Neuron (in vitro differentiated cells): ENCODE data around the gene DGAT2.

ENCODE experiments used
- H2AFZ ChIP-seq: one replicate; pipeline ENCODE4 v1.6.1; 2013; ENCODE audit warnings: low read depth, mild to moderate bottlenecking, inconsistent platforms, low read length, moderate library complexity
- H3K27me3 ChIP-seq: one replicate; pipeline ENCODE4 v1.6.1; 2013; ENCODE audit warnings: low read length; ENCODE audit not compliant: insufficient read depth
- H3K36me3 ChIP-seq: one replicate; pipeline ENCODE4 v1.6.1; 2013; ENCODE audit warnings: low read length; ENCODE audit not compliant: insufficient read depth
- H3K4me1 ChIP-seq: one replicate; pipeline ENCODE4 v1.6.1; 2013; ENCODE audit warnings: low read length; ENCODE audit not compliant: insufficient read depth
- H3K4me3 ChIP-seq: 2 replicates; pipeline ENCODE4 v1.5.1; 2013; ENCODE audit warnings: mild to moderate bottlenecking, low read length, moderate library complexity
- H3K9me3 ChIP-seq: one replicate; pipeline ENCODE4 v1.6.1; 2013; ENCODE audit warnings: low read length

DGAT2 gene

GRCh38 chr11:75790986-75791385, 22.4 kb downstream of the DGAT2 start:
- Histone ChIP-seq H3K4me3 (no peak overlapping the region), H2AFZ (no peak overlapping the region), H3K36me3 (no peaks in the 10 kb centered on the region), H3K27me3 (peaks cover 20% of the 10 kb centered on the region), H3K4me1 (no peaks in the 10 kb centered on the region), H3K9me3 (no peaks in the 10 kb centered on the region)

DNA sequence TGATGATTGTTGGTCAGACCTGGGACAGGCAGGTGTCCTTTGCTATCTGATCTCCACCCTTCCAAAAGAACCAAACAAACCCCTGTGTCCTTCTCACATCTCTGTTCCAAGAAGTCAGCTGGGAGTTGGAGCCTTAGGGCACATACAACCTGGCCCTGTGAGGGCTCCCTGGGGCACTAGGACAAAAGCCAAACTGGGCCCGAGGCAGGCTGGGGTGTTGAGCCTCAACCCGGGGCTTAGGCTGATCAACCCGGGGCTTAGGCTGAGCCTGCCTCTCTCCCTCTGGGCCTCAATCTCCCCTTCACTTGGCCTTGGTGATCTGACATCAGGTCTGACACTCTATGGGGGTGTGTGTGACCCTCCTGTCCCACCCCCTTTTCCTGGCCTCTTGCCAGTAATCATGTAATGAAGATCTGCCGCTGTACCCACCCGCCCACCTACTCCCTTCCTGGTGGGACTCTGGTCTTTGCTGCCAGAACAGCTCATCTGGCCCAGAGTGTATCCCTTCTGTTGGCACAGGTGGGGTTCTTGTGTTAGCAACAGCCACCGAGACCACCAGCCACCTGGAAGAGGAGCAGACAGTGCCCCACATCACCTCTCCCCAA, 23.7 kb downstream of the DGAT2 start:
- Histone ChIP-seq H2AFZ (no peak overlapping the region), H3K36me3 (no peaks in the 10 kb centered on the region), H3K4me3 (no peak overlapping the region), H3K9me3 (no peaks in the 10 kb centered on the region), H3K4me1 (no peaks in the 10 kb centered on the region), H3K27me3 (peaks cover 18% of the 10 kb centered on the region)

DNA sequence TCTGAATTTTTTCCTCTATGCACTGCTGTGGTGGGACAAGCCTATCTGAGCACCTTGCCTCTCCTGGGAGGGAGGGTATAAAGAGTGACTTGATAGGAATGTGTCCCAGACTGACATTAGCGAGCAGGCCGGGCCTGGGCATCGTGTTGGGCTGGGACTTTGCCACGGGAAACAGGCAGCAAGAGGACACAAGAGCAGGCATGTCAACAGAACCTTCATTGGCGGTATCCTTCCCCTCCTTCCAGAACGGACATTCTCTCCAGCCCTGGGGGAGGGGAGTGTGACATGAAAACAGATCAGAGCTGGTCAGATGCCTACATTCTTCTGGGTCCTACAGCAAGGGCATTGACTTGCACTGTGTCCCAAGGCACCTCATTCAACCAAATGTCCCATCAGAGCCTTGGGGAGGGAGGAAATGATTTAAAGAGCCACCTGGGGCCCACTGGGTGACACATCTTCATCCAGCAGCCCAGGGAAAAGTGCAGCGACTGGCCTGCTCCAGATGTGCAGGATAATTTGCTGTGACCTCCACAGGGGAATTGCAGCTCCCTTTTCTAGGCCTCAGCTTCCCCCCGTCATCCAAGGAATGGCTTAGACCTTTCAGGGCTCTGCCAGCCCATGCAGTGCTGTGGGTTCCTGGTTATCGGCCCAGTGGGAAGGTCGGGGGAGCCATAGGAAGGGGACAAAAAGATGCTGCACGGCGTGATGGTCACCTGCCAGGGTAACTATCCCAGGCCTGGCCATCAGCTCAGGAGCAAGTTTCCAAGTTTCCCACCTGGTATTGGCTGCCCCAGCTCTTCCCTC, 24.6 kb downstream of the DGAT2 start:
- Histone ChIP-seq H3K4me3 (no peak overlapping the region), H3K9me3 (no peaks in the 10 kb centered on the region), H3K36me3 (no peaks in the 10 kb centered on the region), H2AFZ (no peak overlapping the region), H3K4me1 (no peaks in the 10 kb centered on the region), H3K27me3 (peaks cover 13% of the 10 kb centered on the region)

DNA sequence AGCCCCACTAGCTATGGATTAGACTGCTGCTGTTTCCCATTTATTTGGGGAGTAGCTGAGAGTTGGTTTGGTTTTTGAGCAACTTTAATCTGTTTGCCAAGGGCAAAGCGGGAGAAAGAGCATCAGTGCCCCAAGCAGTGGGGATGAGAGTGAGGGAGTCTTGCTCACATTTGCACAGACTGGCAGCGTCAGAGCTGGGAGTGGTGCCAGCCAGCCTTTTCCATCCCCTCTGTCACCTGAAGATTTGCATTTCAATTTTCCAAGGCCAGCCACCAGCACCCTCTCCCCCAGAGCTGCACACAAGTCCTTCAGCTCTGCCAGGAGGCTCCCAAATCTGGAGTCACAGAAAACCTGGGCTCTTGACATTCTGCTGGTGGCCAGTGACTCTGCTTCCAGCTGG, 25.4 kb downstream of the DGAT2 start:
- no peak overlapping the region for H2AFZ ChIP-seq

GRCh38 chr11:75795276-75796090, 26.9 kb downstream of the DGAT2 start:
- Histone ChIP-seq H3K36me3 (no peaks in the 10 kb centered on the region), H3K9me3 (no peaks in the 10 kb centered on the region), H3K27me3 (peaks cover 13% of the 10 kb centered on the region), H2AFZ (no peak overlapping the region), H3K4me3 (no peak overlapping the region), H3K4me1 (no peaks in the 10 kb centered on the region)

More for the DNA sequence above, 25.4 kb downstream of the DGAT2 start:
- H3K36me3 ChIP-seq: no peaks in the 10 kb centered on the region
- peaks cover 13% of the 10 kb centered on the region for H3K27me3 ChIP-seq
- H3K9me3 ChIP-seq: no peaks in the 10 kb centered on the region
- no peaks in the 10 kb centered on the region for H3K4me1 ChIP-seq
- H3K4me3 ChIP-seq: no peak overlapping the region

DNA sequence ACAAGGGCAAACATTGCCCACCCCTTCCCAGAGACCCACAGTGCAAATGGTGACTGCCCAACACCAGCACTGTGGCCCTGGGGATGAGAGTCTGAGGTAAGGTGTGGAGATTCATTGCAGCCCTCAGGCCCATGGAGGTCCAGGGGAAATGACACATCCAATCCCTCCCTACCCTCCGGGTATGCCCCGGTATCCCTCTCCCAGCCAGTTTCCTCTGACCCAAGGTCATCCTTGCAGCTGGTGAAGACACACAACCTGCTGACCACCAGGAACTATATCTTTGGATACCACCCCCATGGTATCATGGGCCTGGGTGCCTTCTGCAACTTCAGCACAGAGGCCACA, 27.5 kb downstream of the DGAT2 start:
- H3K36me3 ChIP-seq: no peaks in the 10 kb centered on the region
- no peak overlapping the region for H2AFZ ChIP-seq
- H3K4me3 ChIP-seq: no peak overlapping the region
- H3K9me3 ChIP-seq: no peaks in the 10 kb centered on the region
- H3K27me3 ChIP-seq: peaks cover 13% of the 10 kb centered on the region
- H3K4me1 ChIP-seq: no peaks in the 10 kb centered on the region

DNA sequence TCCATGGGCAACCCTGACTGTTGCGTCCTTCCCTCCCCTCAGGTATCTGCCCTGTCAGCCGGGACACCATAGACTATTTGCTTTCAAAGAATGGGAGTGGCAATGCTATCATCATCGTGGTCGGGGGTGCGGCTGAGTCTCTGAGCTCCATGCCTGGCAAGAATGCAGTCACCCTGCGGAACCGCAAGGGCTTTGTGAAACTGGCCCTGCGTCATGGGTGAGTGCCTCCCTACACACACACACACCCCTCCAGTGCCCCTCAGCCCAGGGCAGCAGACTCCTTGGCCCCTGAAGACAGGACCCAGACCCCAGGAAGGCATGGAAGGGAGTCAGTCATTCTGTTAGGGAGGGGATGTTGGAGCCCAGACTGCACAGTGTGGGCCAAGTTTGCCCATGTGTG, 28.5 kb downstream of the DGAT2 start:
- Histone ChIP-seq H2AFZ (no peak overlapping the region), H3K4me3 (no peak overlapping the region), H3K4me1 (no peaks in the 10 kb centered on the region), H3K9me3 (no peaks in the 10 kb centered on the region), H3K27me3 (peaks cover 13% of the 10 kb centered on the region), H3K36me3 (no peaks in the 10 kb centered on the region)

GRCh38 chr11:75797792-75798191, 29.2 kb downstream of the DGAT2 start:
- H3K27me3 ChIP-seq: peaks cover 13% of the 10 kb centered on the region
- H3K9me3 ChIP-seq: no peaks in the 10 kb centered on the region
- no peak overlapping the region for H3K4me3 ChIP-seq
- no peak overlapping the region for H2AFZ ChIP-seq
- H3K4me1 ChIP-seq: no peaks in the 10 kb centered on the region
- no peaks in the 10 kb centered on the region for H3K36me3 ChIP-seq

DNA sequence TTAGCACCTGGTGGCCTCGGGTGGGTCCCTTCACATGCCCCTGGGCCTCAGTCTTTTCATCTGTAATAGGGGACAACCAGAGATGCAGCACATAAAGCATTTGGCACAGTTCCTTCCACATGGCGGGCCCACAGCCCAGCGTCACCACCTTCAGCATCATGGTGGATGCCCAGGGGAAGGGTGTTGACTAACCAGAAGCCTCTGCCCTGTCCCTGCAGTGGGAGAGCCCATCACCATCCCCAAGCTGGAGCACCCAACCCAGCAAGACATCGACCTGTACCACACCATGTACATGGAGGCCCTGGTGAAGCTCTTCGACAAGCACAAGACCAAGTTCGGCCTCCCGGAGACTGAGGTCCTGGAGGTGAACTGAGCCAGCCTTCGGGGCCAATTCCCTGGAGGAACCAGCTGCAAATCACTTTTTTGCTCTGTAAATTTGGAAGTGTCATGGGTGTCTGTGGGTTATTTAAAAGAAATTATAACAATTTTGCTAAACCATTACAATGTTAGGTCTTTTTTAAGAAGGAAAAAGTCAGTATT, 31.6 kb downstream of the DGAT2 start:
- Histone ChIP-seq H3K9me3 (no peaks in the 10 kb centered on the region), H3K4me3 (no peak overlapping the region), H3K4me1 (no peaks in the 10 kb centered on the region), H3K27me3 (no peaks in the 10 kb centered on the region), H2AFZ (no peak overlapping the region), H3K36me3 (no peaks in the 10 kb centered on the region)

GRCh38 chr11:75800728-75801361, 32.3 kb downstream of the DGAT2 start:
- Histone ChIP-seq H2AFZ (no peak overlapping the region), H3K36me3 (no peaks in the 10 kb centered on the region), H3K27me3 (no peaks in the 10 kb centered on the region), H3K4me1 (no peaks in the 10 kb centered on the region), H3K9me3 (no peaks in the 10 kb centered on the region), H3K4me3 (no peak overlapping the region)

GRCh38 chr11:75801362-75802020, 32.9 kb downstream of the DGAT2 start:
- Histone ChIP-seq H3K9me3 (no peaks in the 10 kb centered on the region), H3K27me3 (no peaks in the 10 kb centered on the region), H3K4me1 (no peaks in the 10 kb centered on the region), H3K36me3 (no peaks in the 10 kb centered on the region), H3K4me3 (no peak overlapping the region), H2AFZ (no peak overlapping the region)

DNA sequence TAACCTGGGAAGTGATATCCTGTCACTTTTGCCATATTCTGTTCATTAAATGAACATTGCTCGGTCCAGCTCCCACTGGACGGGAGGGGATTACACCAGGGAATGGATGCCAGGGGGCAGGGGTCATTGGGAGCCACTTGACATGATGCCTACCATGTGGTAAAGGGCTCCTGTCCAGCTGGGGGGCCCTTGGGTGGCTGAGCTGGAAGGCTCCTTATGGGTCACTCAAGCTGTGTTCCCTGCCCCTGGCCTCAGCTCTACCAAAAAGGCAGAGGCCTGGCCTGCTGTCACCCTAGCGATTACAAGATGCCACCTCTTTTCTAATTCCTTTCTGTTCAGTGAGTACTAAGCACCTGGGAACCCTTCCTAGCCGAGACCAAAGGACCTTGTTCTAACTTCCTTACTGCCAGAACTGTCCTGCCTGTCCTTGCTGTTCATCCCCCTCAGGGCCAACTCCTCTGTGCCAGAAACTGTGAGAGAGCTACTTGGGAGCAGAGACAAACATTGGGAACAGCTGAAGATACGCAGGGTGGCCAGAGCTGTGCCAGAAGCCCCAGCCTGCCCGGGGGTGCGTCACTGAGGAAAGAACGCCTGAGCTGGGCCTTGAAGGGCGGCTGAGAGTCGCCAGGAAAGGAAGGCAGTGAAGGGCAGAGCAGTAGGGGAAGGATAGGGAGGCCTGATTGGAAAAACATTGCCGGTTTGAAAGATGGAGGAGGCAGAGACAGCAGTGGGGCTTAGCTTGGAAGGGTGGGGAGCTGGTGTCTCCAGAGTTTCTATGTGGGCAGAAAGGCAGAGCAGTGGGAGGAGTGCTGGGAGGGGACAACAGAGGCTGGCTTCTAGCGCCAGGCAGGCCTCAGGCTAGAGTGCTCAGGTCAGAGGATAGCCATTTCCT, 33.7 kb downstream of the DGAT2 start:
- Histone ChIP-seq H3K4me1 (no peaks in the 10 kb centered on the region), H2AFZ (no peak overlapping the region), H3K4me3 (no peak overlapping the region), H3K27me3 (no peaks in the 10 kb centered on the region), H3K36me3 (no peaks in the 10 kb centered on the region), H3K9me3 (no peaks in the 10 kb centered on the region)
